Iris pigment epithelial cell (primary cell): ENCODE data around the gene GPR31.

Experiments
- DNase-seq: peaks from one replicate; pipeline ENCODE4 v3.0.0-alpha.2; 2011; ENCODE audit warnings: low read depth

GPR31 gene

GRCh38 chr6:167137881-167138280, 19.9 kb downstream of the GPR31 start:
- DNase-seq = no peak

- no peak for DNase-seq
Measured at GRCh38 chr6:167137081-167137480, 20.7 kb downstream of the GPR31 start.

GRCh38 chr6:167136376-167136775, 21.4 kb downstream of the GPR31 start:
- DNase-seq = no peak

- no peak for DNase-seq
Measured at GRCh38 chr6:167134448-167135328, 23.1 kb downstream of the GPR31 start.

GRCh38 chr6:167130712-167131684, 26.8 kb downstream of the GPR31 start:
- DNase-seq = no peak

- no peak for DNase-seq
Measured at GRCh38 chr6:167130008-167130677, 27.6 kb downstream of the GPR31 start.

- no peak for DNase-seq
Measured at GRCh38 chr6:167129562-167129961, 28.2 kb downstream of the GPR31 start.

GRCh38 chr6:167129159-167129558, 28.6 kb downstream of the GPR31 start:
- no peak for DNase-seq

GRCh38 chr6:167127785-167128531, 29.8 kb downstream of the GPR31 start:
- DNase-seq = no peak

GRCh38 chr6:167125855-167126349, 31.9 kb downstream of the GPR31 start:
- DNase-seq = no peak

GRCh38 chr6:167125410-167125809, 32.4 kb downstream of the GPR31 start:
- DNase-seq = no peak

GRCh38 chr6:167124753-167125152, 33.0 kb downstream of the GPR31 start:
- no peak for DNase-seq

GRCh38 chr6:167122827-167123657, 34.7 kb downstream of the GPR31 start, which contains the start of gene CCR6:
CCR6 (plus strand) TSS chr6:167123096; CDS start chr6:167136135, 13,039 bp downstream.
- no peak for DNase-seq

- DNase-seq = no peak
Measured at GRCh38 chr6:167122041-167122826, 35.5 kb downstream of the GPR31 start.

- no peak for DNase-seq
Measured at GRCh38 chr6:167121335-167121841, 36.4 kb downstream of the GPR31 start.

GRCh38 chr6:167120583-167120903, 37.2 kb downstream of the GPR31 start:
- no peak for DNase-seq

- no peak for DNase-seq
Measured at GRCh38 chr6:167119670-167120582, 37.9 kb downstream of the GPR31 start.

- no peak for DNase-seq
Measured at GRCh38 chr6:167118839-167119238, 38.9 kb downstream of the GPR31 start.
